NCI-H1436 (cell line): ENCODE results near the gene SCN8A.

Experiments
- DNase-seq: peaks from one replicate; lab custom pipeline; 2025; lab: John Stamatoyannopoulos, UW

Gene SCN8A

GRCh38 chr12:51851413-51852124, 260.5 kb downstream of the SCN8A start:
- peak; percentile 18 for DNase-seq

- no peak for DNase-seq
Measured at GRCh38 chr12:51852404-51853137, 261.5 kb downstream of the SCN8A start.

- DNase-seq, result no peak
Measured at GRCh38 chr12:51855586-51856428, 264.8 kb downstream of the SCN8A start.

- no peak for DNase-seq
Measured at GRCh38 chr12:51860986-51861385, 270.0 kb downstream of the SCN8A start.
